ENCODE results near the gene PAK6.

- TF ChIP-seq CTCF (IDR thresholded peaks at IDR 0.05; ENCODE audit: low read length) (no peak), EZH2 (IDR thresholded peaks at IDR 0.05; ENCODE audit: borderline replicate concordance, low read length) (no peak)
Observed at GRCh38 chr15:40295297-40295696, 56.4 kb downstream of the PAK6 start.

All from OCI-LY1 (cell line).